ENCODE measurements around the gene DNAJC9. TPM values are rescaled to one million over a fixed set of nuclear protein-coding genes. Genes with fewer than 3 reads are reported as not detected.

DNAJC9 gene
- total RNA-seq, 2 donors from 2014 or later = 6.8 to 6.9 TPM

GRCh38 chr10:73253225-73253555 is 6.1 kb upstream of the DNAJC9 start:
- H3K9me3 ChIP-seq = no peaks in the 10 kb centered on the region
- DNase-seq (ENCODE audit: low spot score) = no peak
- peaks cover 0 to 21% of the 10 kb centered on the region in 2 donors for H3K4me1 ChIP-seq
- peaks cover 20% of the 10 kb centered on the region for H3K36me3 ChIP-seq
- no peak for TF ChIP-seq CTCF (IDR thresholded peaks at IDR 0.05)
- peak overlapping the region; percentile 91 to 96 for H3K27ac ChIP-seq
- peak overlapping the region; percentile 71 to 97 for H3K4me3 ChIP-seq
- no peaks in the 10 kb centered on the region for H3K27me3 ChIP-seq

DNA sequence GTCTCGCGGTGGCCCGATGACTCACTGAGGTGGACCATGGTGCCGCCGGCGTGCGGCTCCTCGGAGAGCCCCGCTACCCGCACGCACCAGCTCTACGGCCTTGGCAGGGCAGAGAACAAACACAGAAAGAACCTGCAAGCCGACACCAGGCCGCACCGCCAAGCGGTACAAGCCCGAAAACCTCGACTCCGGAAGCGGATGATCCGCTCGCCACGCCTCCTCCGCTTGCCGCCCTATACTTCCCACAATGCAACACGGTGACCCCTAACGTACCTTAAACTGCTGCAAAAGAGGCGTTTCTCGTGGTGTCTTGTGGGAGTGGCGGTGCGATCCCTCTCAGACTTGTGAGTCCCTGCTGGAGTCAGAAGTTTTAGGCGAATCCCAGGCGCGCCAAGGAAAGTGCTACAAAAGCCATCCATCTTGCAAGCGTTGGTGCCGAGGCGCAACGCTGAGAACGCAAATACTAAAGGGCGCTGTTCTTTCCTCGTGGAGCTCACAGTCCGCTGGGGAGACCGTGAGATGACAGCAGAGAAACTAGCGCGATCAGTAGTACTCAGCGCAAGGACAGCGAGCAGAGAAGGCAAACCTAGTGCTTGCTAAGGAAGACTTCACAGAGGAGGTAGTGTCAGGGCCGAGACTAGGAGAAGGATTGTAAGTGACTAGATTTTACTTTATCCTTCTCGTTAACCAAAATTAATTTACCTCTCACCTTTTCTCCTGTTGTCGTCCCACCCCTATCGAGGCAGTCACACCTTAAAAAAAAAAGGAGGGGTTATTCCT is 5.6 kb upstream of the DNAJC9 start, which contains the start of gene MRPS16:
Gene MRPS16 (minus strand): TSS at position 200 of the 780 bp plus-strand sequence. CDS start 162 bp downstream, at position 38.
- Histone ChIP-seq H3K27ac (peak within 1 kb of the TSS; percentile 91 to 96), H3K4me3 (peak within 1 kb of the TSS; percentile 71 to 97), H3K36me3 (peaks cover 20% of the 10 kb centered on the region), H3K27me3 (no peaks in the 10 kb centered on the region), H3K4me1 (peaks cover 0 to 25% of the 10 kb centered on the region in 2 donors), H3K9me3 (no peaks in the 10 kb centered on the region)
- no peak for TF ChIP-seq CTCF (IDR thresholded peaks at IDR 0.05)
- peak; percentile 96 for DNase-seq (ENCODE audit: low spot score)

DNA sequence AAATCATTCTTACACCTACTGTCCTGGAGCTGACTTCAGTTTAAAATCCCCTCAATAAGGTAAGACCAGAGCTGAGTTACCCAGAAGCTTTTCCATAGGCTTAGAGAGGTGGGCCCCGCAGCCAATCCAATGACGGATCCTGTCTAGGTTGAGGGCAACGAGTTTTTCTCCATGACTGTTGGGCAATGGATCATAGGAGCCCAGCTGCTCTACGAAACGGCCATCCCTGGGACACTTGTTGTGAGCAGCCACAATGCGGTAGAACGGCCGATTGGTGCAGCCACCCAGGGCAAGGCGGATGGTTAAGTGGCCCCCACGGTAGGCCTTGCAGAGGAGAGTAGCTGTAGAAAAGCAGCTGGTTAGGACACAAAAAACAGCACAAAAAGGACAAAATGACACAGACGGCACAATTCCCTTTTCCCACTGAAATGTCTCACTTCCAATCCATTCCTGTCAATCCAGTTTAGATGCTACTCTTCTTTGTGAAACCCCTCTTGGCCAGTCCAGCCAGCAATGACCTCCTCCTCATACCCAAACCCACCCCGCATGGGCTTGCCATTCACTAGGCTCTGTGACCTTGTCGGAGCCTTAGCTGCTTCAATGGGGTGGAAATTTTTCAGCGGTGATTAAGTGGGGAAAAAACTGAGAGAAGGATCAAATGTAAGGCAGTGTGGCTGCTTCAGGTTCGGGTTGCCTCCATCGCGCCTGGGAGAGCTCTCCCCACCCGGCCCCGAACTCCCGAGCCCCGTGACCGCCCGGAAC is 4.8 kb upstream of the DNAJC9 start:
- H3K27me3 ChIP-seq = no peaks in the 10 kb centered on the region
- no peaks in the 10 kb centered on the region for H3K9me3 ChIP-seq
- no peak for TF ChIP-seq CTCF (IDR thresholded peaks at IDR 0.05)
- H3K4me1 ChIP-seq = peaks cover 0 to 28% of the 10 kb centered on the region in 2 donors
- peak overlapping the region; percentile 71 to 97 for H3K4me3 ChIP-seq
- no peak for DNase-seq (ENCODE audit: low spot score)
- peaks cover 20% of the 10 kb centered on the region for H3K36me3 ChIP-seq
- H3K27ac ChIP-seq = peak overlapping the region; percentile 91 to 96

- Histone ChIP-seq H3K36me3 (peaks cover 29% of the 10 kb centered on the region), H3K9me3 (no peaks in the 10 kb centered on the region), H3K27me3 (no peaks in the 10 kb centered on the region), H3K27ac (no peak overlapping the region), H3K4me3 (no peak overlapping the region), H3K4me1 (peaks cover 0 to 42% of the 10 kb centered on the region in 2 donors)
- TF ChIP-seq CTCF (IDR thresholded peaks at IDR 0.05) = no peak
- DNase-seq (ENCODE audit: low spot score) = no peak
Observed at GRCh38 chr10:73248259-73248724, 1.2 kb upstream of the DNAJC9 start.

DNA sequence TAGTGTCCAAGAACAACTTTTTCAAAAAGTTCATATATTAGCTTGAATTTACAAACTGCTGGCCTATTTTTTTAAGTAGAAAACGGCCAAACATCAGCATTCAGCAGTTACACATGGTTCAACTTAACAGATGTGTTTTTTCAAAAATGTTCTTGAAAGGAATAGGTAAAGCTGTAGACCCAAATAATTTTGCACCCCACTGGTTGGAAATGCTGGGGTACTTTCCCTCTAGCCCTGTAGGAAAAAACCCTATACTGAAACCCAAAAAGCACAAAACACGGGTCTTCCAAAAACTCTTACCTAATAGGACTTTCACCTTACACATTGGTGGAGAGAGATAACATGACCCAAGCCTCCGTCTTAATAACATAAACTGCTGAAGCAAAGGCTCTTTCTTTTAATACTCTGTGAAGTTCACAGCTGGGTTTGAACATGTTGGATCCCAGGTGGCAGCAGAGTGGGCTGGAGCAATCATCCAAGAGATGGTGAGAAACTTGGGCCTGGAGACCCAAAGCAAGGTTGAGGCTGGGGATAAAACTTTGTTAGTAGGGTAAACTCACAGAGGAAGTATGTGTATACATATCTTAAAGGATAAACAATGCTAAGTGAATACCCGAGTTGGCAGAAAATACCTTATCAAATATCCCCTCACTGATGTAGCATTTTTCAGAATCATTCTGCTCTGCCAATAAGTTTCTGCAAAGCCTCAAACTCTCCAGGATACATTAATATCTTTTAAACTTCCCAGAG is 629 bp upstream of the DNAJC9 start:
- peaks cover 0 to 39% of the 10 kb centered on the region in 2 donors for H3K4me1 ChIP-seq
- peak overlapping the region; percentile 62 to 92 for H3K4me3 ChIP-seq
- no peaks in the 10 kb centered on the region for H3K27me3 ChIP-seq
- peaks cover 36% of the 10 kb centered on the region for H3K36me3 ChIP-seq
- TF ChIP-seq CTCF (IDR thresholded peaks at IDR 0.05) = no peak
- no peaks in the 10 kb centered on the region for H3K9me3 ChIP-seq
- DNase-seq (ENCODE audit: low spot score) = no peak
- H3K27ac ChIP-seq = peak overlapping the region; percentile 73 to 85
